ENCODE measurements around the gene ENKD1. TPM values are rescaled to one million over a fixed set of nuclear protein-coding genes. Genes with fewer than 3 reads are reported as not detected.

ENKD1 gene
- total and polyA plus RNA-seq, 2 experiments from 2014 or later: 23.3 to 34.8 TPM

GRCh38 chr16:67685388-67686112 lies 19.0 kb upstream of the ENKD1 start:
- H3K9me3 ChIP-seq (ENCODE audit: low read depth): no peaks in the 10 kb centered on the region
- no peak for TF ChIP-seq CTCF (IDR thresholded peaks at IDR 0.05; ENCODE audit: low read depth, low read length)
- no peak for DNase-seq (ENCODE audit: low read depth in 1 of 2, low spot score in 1 of 2)
- H3K4me3 ChIP-seq: no peak overlapping the region
- H3K36me3 ChIP-seq: no peaks in the 10 kb centered on the region
- H3K27me3 ChIP-seq: peaks cover 89% of the 10 kb centered on the region
- no peaks in the 10 kb centered on the region for H3K4me1 ChIP-seq (ENCODE audit: low read depth)
- H3K27ac ChIP-seq: no peak overlapping the region

GRCh38 chr16:67683767-67684166 lies 17.2 kb upstream of the ENKD1 start:
- TF ChIP-seq CTCF (IDR thresholded peaks at IDR 0.05; ENCODE audit: low read depth, low read length): no peak
- Histone ChIP-seq H3K9me3 (ENCODE audit: low read depth) (no peaks in the 10 kb centered on the region), H3K27ac (no peak overlapping the region), H3K27me3 (peaks cover 88% of the 10 kb centered on the region), H3K36me3 (no peaks in the 10 kb centered on the region), H3K4me1 (ENCODE audit: low read depth) (no peaks in the 10 kb centered on the region), H3K4me3 (no peak overlapping the region)
- DNase-seq (ENCODE audit: low read depth in 1 of 2, low spot score in 1 of 2): no peak

GRCh38 chr16:67679935-67680897 lies 13.7 kb upstream of the ENKD1 start:
- TF ChIP-seq CTCF (IDR thresholded peaks at IDR 0.05; ENCODE audit: low read depth, low read length): no peak
- DNase-seq (ENCODE audit: low read depth in 1 of 2, low spot score in 1 of 2): no peak
- H3K27ac ChIP-seq: no peak overlapping the region

GRCh38 chr16:67678354-67679023 lies 11.9 kb upstream of the ENKD1 start:
- Histone ChIP-seq H3K36me3 (no peaks in the 10 kb centered on the region), H3K9me3 (ENCODE audit: low read depth) (no peaks in the 10 kb centered on the region), H3K4me3 (no peak overlapping the region), H3K4me1 (ENCODE audit: low read depth) (no peaks in the 10 kb centered on the region), H3K27ac (no peak overlapping the region), H3K27me3 (peaks cover 97% of the 10 kb centered on the region)
- TF ChIP-seq CTCF (IDR thresholded peaks at IDR 0.05; ENCODE audit: low read depth, low read length): no peak
- DNase-seq (ENCODE audit: low read depth in 1 of 2, low spot score in 1 of 2): no peak

More at GRCh38 chr16:67679935-67680897, 13.7 kb upstream of the ENKD1 start:
- Histone ChIP-seq H3K9me3 (ENCODE audit: low read depth) (no peaks in the 10 kb centered on the region), H3K4me3 (no peak overlapping the region), H3K4me1 (ENCODE audit: low read depth) (no peaks in the 10 kb centered on the region), H3K36me3 (no peaks in the 10 kb centered on the region), H3K27me3 (peaks cover 96% of the 10 kb centered on the region)

- Histone ChIP-seq H3K9me3 (ENCODE audit: low read depth) (no peaks in the 10 kb centered on the region), H3K36me3 (no peaks in the 10 kb centered on the region), H3K27ac (no peak overlapping the region), H3K4me3 (no peak overlapping the region), H3K4me1 (ENCODE audit: low read depth) (no peaks in the 10 kb centered on the region), H3K27me3 (peaks cover 96% of the 10 kb centered on the region)
- no peak for DNase-seq (ENCODE audit: low read depth in 1 of 2, low spot score in 1 of 2)
- no peak for TF ChIP-seq CTCF (IDR thresholded peaks at IDR 0.05; ENCODE audit: low read depth, low read length)
Observed at GRCh38 chr16:67677712-67678111, 11.2 kb upstream of the ENKD1 start.

Measured in cardiac muscle cell (in vitro differentiated cells and primary cell).